GM18499 (cell line): ENCODE measurements around the gene TNFRSF4.
"Not testable (repeated sequence)": the region's sequence is repeated elsewhere in the genome, so short reads cannot be mapped to it uniquely, and the experiment has no call there.

Source experiments
- ATAC-seq: cut with Tn5 transposase; IDR thresholded peaks from one replicate; pipeline ENCODE4 v1.9.1; 2021; ENCODE audit warnings: moderate number of reproducible peaks; ENCODE audit not compliant: insufficient read depth, unreplicated experiment

TNFRSF4 gene

GRCh38 chr1:1185101-1185765 is 28.7 kb downstream of the TNFRSF4 start:
- ATAC-seq, result no peak

- ATAC-seq, result no peak
Observed at GRCh38 chr1:1183833-1184775, 29.8 kb downstream of the TNFRSF4 start.

- no peak for ATAC-seq
Observed at GRCh38 chr1:1183221-1183747, 30.7 kb downstream of the TNFRSF4 start.

- no peak for ATAC-seq
Observed at GRCh38 chr1:1182491-1183220, 31.3 kb downstream of the TNFRSF4 start.

GRCh38 chr1:1181938-1182410 is 32.0 kb downstream of the TNFRSF4 start:
- no peak for ATAC-seq

GRCh38 chr1:1181129-1181937 is 32.6 kb downstream of the TNFRSF4 start:
- no peak for ATAC-seq

- no peak for ATAC-seq
Observed at GRCh38 chr1:1179983-1180861, 33.7 kb downstream of the TNFRSF4 start.

GRCh38 chr1:1179346-1179982 is 34.5 kb downstream of the TNFRSF4 start:
- no peak for ATAC-seq

GRCh38 chr1:1178794-1179331 is 35.1 kb downstream of the TNFRSF4 start:
- ATAC-seq, result no peak

- no peak for ATAC-seq
Observed at GRCh38 chr1:1177452-1178206, 36.3 kb downstream of the TNFRSF4 start.

- no peak for ATAC-seq
Observed at GRCh38 chr1:1176931-1177330, 37.0 kb downstream of the TNFRSF4 start.

- not testable (repeated sequence) for ATAC-seq
Observed at GRCh38 chr1:1176063-1176761, 37.7 kb downstream of the TNFRSF4 start.

- no peak for ATAC-seq
Observed at GRCh38 chr1:1175221-1176062, 38.5 kb downstream of the TNFRSF4 start.

GRCh38 chr1:1173793-1174415 is 40.0 kb downstream of the TNFRSF4 start, which contains the start of gene TTLL10:
TSS of gene TTLL10 (plus strand) at chr1:1173880. CDS start at chr1:1179216, 5,336 bp downstream.
- ATAC-seq, result no peak

GRCh38 chr1:1173061-1173792 is 40.7 kb downstream of the TNFRSF4 start:
- ATAC-seq, result no peak
